Adrenal gland (tissue), 5 donors: ENCODE measurements around the gene MED27.

Experiments used
- POLR2A ChIP-seq, 2 donors: fragments of 450-650 bp; IDR thresholded peaks; one replicate each; pipeline ENCODE4 v1.6.1; 2017; ENCODE audit warnings: antibody characterized with exemption in 2 of 2, mild to moderate bottlenecking in 2 of 2, moderate library complexity in 1 of 2
- TF ChIP-seq, protein P1 (sequence below), 6 experiments: fragments of 450-650 bp in 4 of 6; fragments of 200-600 bp in 2 of 6; sonication (generic) in 1 of 6; IDR thresholded peaks; 1 replicate in 5 of 6; 2 replicates in 1 of 6; pipeline versions ENCODE4 v1.5.1 to v1.8.0; 2016 to 2021; ENCODE audit warnings: antibody characterized with exemption in 6 of 6, mild to moderate bottlenecking in 2 of 6, moderate library complexity in 1 of 6
- donor health status: DM: no; HTN: no; CAD: no.

- TF ChIP-seq, protein P1, sequence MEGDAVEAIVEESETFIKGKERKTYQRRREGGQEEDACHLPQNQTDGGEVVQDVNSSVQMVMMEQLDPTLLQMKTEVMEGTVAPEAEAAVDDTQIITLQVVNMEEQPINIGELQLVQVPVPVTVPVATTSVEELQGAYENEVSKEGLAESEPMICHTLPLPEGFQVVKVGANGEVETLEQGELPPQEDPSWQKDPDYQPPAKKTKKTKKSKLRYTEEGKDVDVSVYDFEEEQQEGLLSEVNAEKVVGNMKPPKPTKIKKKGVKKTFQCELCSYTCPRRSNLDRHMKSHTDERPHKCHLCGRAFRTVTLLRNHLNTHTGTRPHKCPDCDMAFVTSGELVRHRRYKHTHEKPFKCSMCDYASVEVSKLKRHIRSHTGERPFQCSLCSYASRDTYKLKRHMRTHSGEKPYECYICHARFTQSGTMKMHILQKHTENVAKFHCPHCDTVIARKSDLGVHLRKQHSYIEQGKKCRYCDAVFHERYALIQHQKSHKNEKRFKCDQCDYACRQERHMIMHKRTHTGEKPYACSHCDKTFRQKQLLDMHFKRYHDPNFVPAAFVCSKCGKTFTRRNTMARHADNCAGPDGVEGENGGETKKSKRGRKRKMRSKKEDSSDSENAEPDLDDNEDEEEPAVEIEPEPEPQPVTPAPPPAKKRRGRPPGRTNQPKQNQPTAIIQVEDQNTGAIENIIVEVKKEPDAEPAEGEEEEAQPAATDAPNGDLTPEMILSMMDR (IDR thresholded peaks at IDR 0.05) = no peak
- TF ChIP-seq POLR2A (IDR thresholded peaks at IDR 0.05) = no peak
These were observed 81.9 kb downstream of the MED27 start for GRCh38 chr9:131997779-131998178.
